Right atrium auricular region (tissue), 2 donors: Measurements from ENCODE around the gene AGTPBP1. TPM values are rescaled to one million over a fixed set of nuclear protein-coding genes. Genes with fewer than 3 reads are reported as not detected.

Experiments used
- DNase-seq: peaks from one replicate; pipeline ENCODE4 v3.0.0-alpha.2; 2019; ENCODE audit warnings: low spot score
- H3K27ac ChIP-seq, 2 donors: fragments of 200-600 bp; sonication (generic); 1 replicate in 1 of 2; 2 replicates in 1 of 2; pipeline ENCODE4 v1.5.1; 2016 to 2019
- H3K27me3 ChIP-seq, 2 donors: fragments of 200-600 bp; sonication (generic); one replicate each; pipeline versions ENCODE4 v1.5.1 to v1.6.0; 2017 to 2019
- H3K36me3 ChIP-seq: fragments of 200-600 bp; sonication (generic); one replicate; pipeline ENCODE4 v1.5.1; 2016
- H3K4me1 ChIP-seq, 2 donors: fragments of 200-600 bp; sonication (generic); one replicate each; pipeline versions ENCODE4 v1.5.1 to v1.6.0; 2017 to 2019
- H3K4me3 ChIP-seq, 2 donors: fragments of 200-600 bp; sonication (generic); 1 replicate in 1 of 2; 2 replicates in 1 of 2; pipeline ENCODE4 v1.5.1; 2017 to 2019; ENCODE audit warnings: mild to moderate bottlenecking in 1 of 2, moderate library complexity in 1 of 2
- H3K9me3 ChIP-seq, 2 donors: fragments of 200-600 bp; sonication (generic); one replicate each; pipeline ENCODE4 v1.5.1; 2019
- total RNA-seq, 2 donors: library from RNA; depleted of rRNA; stranded (reverse); fragments of >200 nt; gene quantifications; one replicate each; pipeline ENCODE4 v1.1.0, GENCODE V29; 2016
- TF ChIP-seq, protein P1 (sequence below), 2 donors: fragments of 200-600 bp; sonication (generic); IDR thresholded peaks; one replicate each; pipeline ENCODE4 v1.5.1; 2019; ENCODE audit warnings: antibody characterized with exemption in 2 of 2

The AGTPBP1 gene
- total RNA-seq, 2 donors from 2014 or later = 34.1 to 53.2 TPM

- Histone ChIP-seq H3K4me3 (peak overlapping the region; percentile 34 to 51), H3K27ac (peak overlapping the region; percentile 70 to 77), H3K36me3 (no peaks in the 10 kb centered on the region), H3K9me3 (no peaks in the 10 kb centered on the region), H3K4me1 (peaks cover 0 to 15% of the 10 kb centered on the region in 2 donors), H3K27me3 (no peaks in the 10 kb centered on the region)
- DNase-seq = no peak
- TF ChIP-seq, protein P1, sequence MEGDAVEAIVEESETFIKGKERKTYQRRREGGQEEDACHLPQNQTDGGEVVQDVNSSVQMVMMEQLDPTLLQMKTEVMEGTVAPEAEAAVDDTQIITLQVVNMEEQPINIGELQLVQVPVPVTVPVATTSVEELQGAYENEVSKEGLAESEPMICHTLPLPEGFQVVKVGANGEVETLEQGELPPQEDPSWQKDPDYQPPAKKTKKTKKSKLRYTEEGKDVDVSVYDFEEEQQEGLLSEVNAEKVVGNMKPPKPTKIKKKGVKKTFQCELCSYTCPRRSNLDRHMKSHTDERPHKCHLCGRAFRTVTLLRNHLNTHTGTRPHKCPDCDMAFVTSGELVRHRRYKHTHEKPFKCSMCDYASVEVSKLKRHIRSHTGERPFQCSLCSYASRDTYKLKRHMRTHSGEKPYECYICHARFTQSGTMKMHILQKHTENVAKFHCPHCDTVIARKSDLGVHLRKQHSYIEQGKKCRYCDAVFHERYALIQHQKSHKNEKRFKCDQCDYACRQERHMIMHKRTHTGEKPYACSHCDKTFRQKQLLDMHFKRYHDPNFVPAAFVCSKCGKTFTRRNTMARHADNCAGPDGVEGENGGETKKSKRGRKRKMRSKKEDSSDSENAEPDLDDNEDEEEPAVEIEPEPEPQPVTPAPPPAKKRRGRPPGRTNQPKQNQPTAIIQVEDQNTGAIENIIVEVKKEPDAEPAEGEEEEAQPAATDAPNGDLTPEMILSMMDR (IDR thresholded peaks at IDR 0.05) = no peak
Measured at GRCh38 chr9:85522459-85523092, 219.2 kb downstream of the AGTPBP1 start.

DNA sequence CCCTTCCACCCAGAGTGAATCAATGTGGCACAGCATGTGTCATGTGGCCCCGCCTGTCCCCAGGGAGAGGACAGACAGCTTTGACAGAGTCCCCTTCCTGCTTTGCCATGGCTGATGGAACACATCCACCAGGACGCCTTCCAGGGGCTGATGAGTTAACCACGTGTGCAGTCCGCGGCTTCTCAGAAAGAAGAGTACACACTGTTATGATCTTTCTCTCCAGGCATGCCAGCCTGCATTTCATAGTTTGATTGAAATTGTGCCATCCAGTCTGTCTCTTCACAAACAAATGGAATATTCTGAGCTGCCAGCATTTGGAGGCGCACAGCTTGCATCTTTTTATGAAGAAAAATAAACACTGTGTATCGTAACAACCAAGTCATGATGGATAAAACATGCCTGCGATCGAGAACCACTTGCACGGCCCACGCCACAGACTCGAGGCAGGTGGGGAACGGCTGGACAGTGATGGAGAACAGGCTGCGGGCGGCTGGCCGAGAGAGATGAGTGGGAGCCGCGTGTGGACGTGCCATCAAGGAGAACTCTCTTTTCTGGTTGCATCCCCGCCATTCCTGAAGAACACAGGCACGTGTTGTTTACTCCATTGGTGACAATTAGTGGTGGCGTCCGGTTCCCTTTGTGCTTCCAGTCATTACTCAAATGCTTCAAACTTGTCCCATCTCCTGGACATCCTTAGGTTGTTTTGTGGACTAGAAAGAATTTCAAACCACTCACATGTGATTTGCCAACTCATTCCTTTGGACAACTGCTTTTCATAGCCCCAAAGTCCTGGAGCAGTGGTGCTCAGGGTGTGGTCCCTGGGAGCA, 220.2 kb downstream of the AGTPBP1 start:
- H3K4me3 ChIP-seq = no peak overlapping the region
- no peaks in the 10 kb centered on the region for H3K9me3 ChIP-seq
- H3K27me3 ChIP-seq = no peaks in the 10 kb centered on the region
- H3K4me1 ChIP-seq = peaks cover 0 to 15% of the 10 kb centered on the region in 2 donors
- no peak for DNase-seq
- no peaks in the 10 kb centered on the region for H3K36me3 ChIP-seq
- H3K27ac ChIP-seq = peak overlapping the region; percentile 32 to 70
- TF ChIP-seq, protein P1 (IDR thresholded peaks at IDR 0.05) = no peak

- H3K27ac ChIP-seq = no peak overlapping the region
- peaks cover 0 to 2% of the 10 kb centered on the region in 2 donors for H3K4me1 ChIP-seq
- no peaks in the 10 kb centered on the region for H3K9me3 ChIP-seq
- no peaks in the 10 kb centered on the region for H3K27me3 ChIP-seq
- no peak overlapping the region for H3K4me3 ChIP-seq
- DNase-seq = no peak
- no peaks in the 10 kb centered on the region for H3K36me3 ChIP-seq
- TF ChIP-seq, protein P1 (IDR thresholded peaks at IDR 0.05) = no peak
Measured at GRCh38 chr9:85516976-85517637, 224.6 kb downstream of the AGTPBP1 start.

- Histone ChIP-seq H3K27ac (no peak overlapping the region), H3K4me3 (no peak overlapping the region), H3K36me3 (no peaks in the 10 kb centered on the region), H3K9me3 (no peaks in the 10 kb centered on the region), H3K4me1 (peaks cover 0 to under 1% of the 10 kb centered on the region in 2 donors), H3K27me3 (no peaks in the 10 kb centered on the region)
- no peak for DNase-seq
- TF ChIP-seq, protein P1 (IDR thresholded peaks at IDR 0.05) = no peak
Measured at GRCh38 chr9:85516455-85516854, 225.3 kb downstream of the AGTPBP1 start.

DNA sequence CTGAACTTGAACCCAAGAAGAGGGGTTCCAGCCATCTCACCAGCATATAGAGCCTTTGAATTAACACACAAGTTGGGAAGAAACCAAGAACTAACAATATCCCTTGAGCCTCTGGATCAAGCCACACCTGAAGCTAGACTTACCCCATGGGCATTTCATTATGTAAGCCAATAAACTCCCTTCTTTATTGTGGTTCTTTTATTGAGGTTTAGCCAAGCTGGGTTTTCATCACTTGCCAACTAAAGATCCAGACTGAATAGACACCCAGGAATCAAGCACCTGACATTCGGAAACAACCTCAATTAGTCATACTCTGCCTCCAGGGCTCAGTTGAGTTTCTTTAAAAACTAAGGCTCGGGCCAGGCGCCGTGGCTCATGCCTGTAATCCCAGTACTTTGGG, 226.7 kb downstream of the AGTPBP1 start:
- Histone ChIP-seq H3K4me3 (no peak overlapping the region), H3K4me1 (peaks cover 0 to 13% of the 10 kb centered on the region in 2 donors), H3K27me3 (no peaks in the 10 kb centered on the region), H3K36me3 (no peaks in the 10 kb centered on the region), H3K27ac (no peak overlapping the region), H3K9me3 (no peaks in the 10 kb centered on the region)
- DNase-seq = no peak
- TF ChIP-seq, protein P1 (IDR thresholded peaks at IDR 0.05) = no peak
